ENCODE measurements around the gene RAB3GAP2. TPM values are rescaled to one million over a fixed set of nuclear protein-coding genes. Genes with fewer than 3 reads are reported as not detected.
"Not testable (repeated sequence)": the region's sequence is repeated elsewhere in the genome, so short reads cannot be mapped to it uniquely, and the experiment has no call there.

Gene RAB3GAP2
- total RNA-seq, 3 donors from 2014 or later: 34.9 to 37.2 (median 36.1) TPM

GRCh38 chr1:220269036-220269435, 3.2 kb downstream of the RAB3GAP2 start:
- Mint-ChIP-seq H3K4me1 (ENCODE audit: low read depth) (peaks cover 27% of the 10 kb centered on the region), H3K27me3 (ENCODE audit: low read depth) (no peaks in the 10 kb centered on the region), H3K36me3 (ENCODE audit: insufficient read depth) (peaks cover 33% of the 10 kb centered on the region), H3K4me3 (no peak overlapping the region), H3K9me3 (no peaks in the 10 kb centered on the region)
- ATAC-seq (no peak), DNase-seq (no peak)

- ATAC-seq (no peak), DNase-seq (no peak)
- H3K36me3 Mint-ChIP-seq (ENCODE audit: insufficient read depth): peaks cover 44% of the 10 kb centered on the region
- H3K9me3 Mint-ChIP-seq: peaks cover 5% of the 10 kb centered on the region
- peaks cover 24% of the 10 kb centered on the region for H3K4me1 Mint-ChIP-seq (ENCODE audit: low read depth)
- no peaks in the 10 kb centered on the region for H3K27me3 Mint-ChIP-seq (ENCODE audit: low read depth)
- H3K4me3 Mint-ChIP-seq: no peak overlapping the region
Observed at GRCh38 chr1:220267630-220268029, 4.6 kb downstream of the RAB3GAP2 start.

GRCh38 chr1:220260228-220260627, 12.0 kb downstream of the RAB3GAP2 start:
- peaks cover 59% of the 10 kb centered on the region for H3K36me3 Mint-ChIP-seq (ENCODE audit: insufficient read depth)
- H3K4me3 Mint-ChIP-seq; ATAC-seq; H3K27me3 Mint-ChIP-seq (ENCODE audit: low read depth); DNase-seq: not testable (repeated sequence)
- peaks cover 51% of the 10 kb centered on the region for H3K9me3 Mint-ChIP-seq
- peaks cover 49% of the 10 kb centered on the region for H3K4me1 Mint-ChIP-seq (ENCODE audit: low read depth)

- H3K27me3 Mint-ChIP-seq (ENCODE audit: low read depth); H3K4me3 Mint-ChIP-seq; DNase-seq; ATAC-seq: not testable (repeated sequence)
- Mint-ChIP-seq H3K4me1 (ENCODE audit: low read depth) (peaks cover 51% of the 10 kb centered on the region), H3K9me3 (peaks cover 51% of the 10 kb centered on the region), H3K36me3 (ENCODE audit: insufficient read depth) (peaks cover 59% of the 10 kb centered on the region)
Observed at GRCh38 chr1:220259756-220260155, 12.5 kb downstream of the RAB3GAP2 start.

- peaks cover 49% of the 10 kb centered on the region for H3K4me1 Mint-ChIP-seq (ENCODE audit: low read depth)
- not testable (repeated sequence) for DNase-seq; H3K27me3 Mint-ChIP-seq (ENCODE audit: low read depth); ATAC-seq; H3K4me3 Mint-ChIP-seq
- H3K36me3 Mint-ChIP-seq (ENCODE audit: insufficient read depth): peaks cover 59% of the 10 kb centered on the region
- H3K9me3 Mint-ChIP-seq: peaks cover 41% of the 10 kb centered on the region
Observed at GRCh38 chr1:220256194-220256593, 16.1 kb downstream of the RAB3GAP2 start.

GRCh38 chr1:220255204-220255603, 17.0 kb downstream of the RAB3GAP2 start:
- Mint-ChIP-seq H3K27me3 (ENCODE audit: low read depth) (no peaks in the 10 kb centered on the region), H3K36me3 (ENCODE audit: insufficient read depth) (peaks cover 61% of the 10 kb centered on the region), H3K4me3 (no peak overlapping the region), H3K4me1 (ENCODE audit: low read depth) (peaks cover 48% of the 10 kb centered on the region), H3K9me3 (peaks cover 35% of the 10 kb centered on the region)
- ATAC-seq (no peak), DNase-seq (no peak)

- H3K9me3 Mint-ChIP-seq: peaks cover 40% of the 10 kb centered on the region
- not testable (repeated sequence) for DNase-seq; H3K4me3 Mint-ChIP-seq; H3K27me3 Mint-ChIP-seq (ENCODE audit: low read depth)
- H3K4me1 Mint-ChIP-seq (ENCODE audit: low read depth): peaks cover 34% of the 10 kb centered on the region
- peak; percentile 84 to 88 for ATAC-seq
- peaks cover 64% of the 10 kb centered on the region for H3K36me3 Mint-ChIP-seq (ENCODE audit: insufficient read depth)
Observed at GRCh38 chr1:220253290-220253689, 19.0 kb downstream of the RAB3GAP2 start.

- ATAC-seq (no peak), DNase-seq (no peak)
- Mint-ChIP-seq H3K36me3 (ENCODE audit: insufficient read depth) (peaks cover 64% of the 10 kb centered on the region), H3K4me3 (no peak overlapping the region), H3K4me1 (ENCODE audit: low read depth) (peaks cover 15% of the 10 kb centered on the region), H3K27me3 (ENCODE audit: low read depth) (no peaks in the 10 kb centered on the region), H3K9me3 (peaks cover 34% of the 10 kb centered on the region)
Observed at GRCh38 chr1:220251272-220251671, 21.0 kb downstream of the RAB3GAP2 start.

- no peak for ATAC-seq
Observed at GRCh38 chr1:220250681-220251080, 21.6 kb downstream of the RAB3GAP2 start.

GRCh38 chr1:220249522-220249921, 22.7 kb downstream of the RAB3GAP2 start:
- DNase-seq (no peak), ATAC-seq (no peak)
- peaks cover 32% of the 10 kb centered on the region for H3K9me3 Mint-ChIP-seq
- H3K36me3 Mint-ChIP-seq (ENCODE audit: insufficient read depth): peaks cover 61% of the 10 kb centered on the region
- peaks cover 9% of the 10 kb centered on the region for H3K4me1 Mint-ChIP-seq (ENCODE audit: low read depth)
- no peaks in the 10 kb centered on the region for H3K27me3 Mint-ChIP-seq (ENCODE audit: low read depth)
- no peak overlapping the region for H3K4me3 Mint-ChIP-seq

More at GRCh38 chr1:220250681-220251080, 21.6 kb downstream of the RAB3GAP2 start:
- Mint-ChIP-seq H3K4me3 (no peak overlapping the region), H3K36me3 (ENCODE audit: insufficient read depth) (peaks cover 61% of the 10 kb centered on the region), H3K4me1 (ENCODE audit: low read depth) (peaks cover 10% of the 10 kb centered on the region), H3K27me3 (ENCODE audit: low read depth) (no peaks in the 10 kb centered on the region), H3K9me3 (peaks cover 32% of the 10 kb centered on the region)
- no peak for DNase-seq

- not testable (repeated sequence) for ATAC-seq; DNase-seq; H3K27me3 Mint-ChIP-seq (ENCODE audit: low read depth); H3K4me3 Mint-ChIP-seq
- peaks cover 15% of the 10 kb centered on the region for H3K4me1 Mint-ChIP-seq (ENCODE audit: low read depth)
- H3K36me3 Mint-ChIP-seq (ENCODE audit: insufficient read depth): peaks cover 65% of the 10 kb centered on the region
- H3K9me3 Mint-ChIP-seq: peaks cover 32% of the 10 kb centered on the region
Observed at GRCh38 chr1:220248715-220249265, 23.5 kb downstream of the RAB3GAP2 start.

GRCh38 chr1:220245900-220246299, 26.4 kb downstream of the RAB3GAP2 start:
- Mint-ChIP-seq H3K36me3 (ENCODE audit: insufficient read depth) (peaks cover 50% of the 10 kb centered on the region), H3K9me3 (peaks cover 28% of the 10 kb centered on the region), H3K4me1 (ENCODE audit: low read depth) (peaks cover 32% of the 10 kb centered on the region)
- DNase-seq; ATAC-seq; H3K27me3 Mint-ChIP-seq (ENCODE audit: low read depth); H3K4me3 Mint-ChIP-seq: not testable (repeated sequence)

GRCh38 chr1:220243947-220244346, 28.3 kb downstream of the RAB3GAP2 start:
- Mint-ChIP-seq H3K4me1 (ENCODE audit: low read depth) (peaks cover 38% of the 10 kb centered on the region), H3K36me3 (ENCODE audit: insufficient read depth) (peaks cover 34% of the 10 kb centered on the region), H3K9me3 (peaks cover 15% of the 10 kb centered on the region), H3K27me3 (ENCODE audit: low read depth) (no peaks in the 10 kb centered on the region), H3K4me3 (no peak overlapping the region)
- no peak for DNase-seq
- no peak for ATAC-seq

GRCh38 chr1:220241072-220241663, 31.1 kb downstream of the RAB3GAP2 start:
- H3K9me3 Mint-ChIP-seq: no peaks in the 10 kb centered on the region
- no peaks in the 10 kb centered on the region for H3K27me3 Mint-ChIP-seq (ENCODE audit: low read depth)
- ATAC-seq (peak; percentile 50 to 53), DNase-seq (no peak)
- H3K36me3 Mint-ChIP-seq (ENCODE audit: insufficient read depth): peaks cover 23% of the 10 kb centered on the region
- peaks cover 42% of the 10 kb centered on the region for H3K4me1 Mint-ChIP-seq (ENCODE audit: low read depth)
- H3K4me3 Mint-ChIP-seq: no peak overlapping the region

GRCh38 chr1:220239966-220240365, 32.3 kb downstream of the RAB3GAP2 start:
- Mint-ChIP-seq H3K36me3 (ENCODE audit: insufficient read depth) (peaks cover 19% of the 10 kb centered on the region), H3K4me1 (ENCODE audit: low read depth) (peaks cover 44% of the 10 kb centered on the region), H3K4me3 (no peak overlapping the region), H3K9me3 (no peaks in the 10 kb centered on the region), H3K27me3 (ENCODE audit: low read depth) (no peaks in the 10 kb centered on the region)
- DNase-seq (no peak), ATAC-seq (no peak)
